Astrocyte (in vitro differentiated cells and primary cell): ENCODE results near the gene DLGAP4. TPM values are rescaled to one million over a fixed set of nuclear protein-coding genes. Genes with fewer than 3 reads are reported as not detected.

Experiments used
- DNase-seq: peaks from one replicate; pipeline ENCODE4 v3.0.0-alpha.2; 2010; ENCODE audit warnings: low read depth
- FAIRE-seq: peaks from 2 replicates; lab custom pipeline; 2011; peaks lifted over from hg19 to GRCh38; lab: Jason Lieb, UNC
- H2AFZ ChIP-seq: 2 replicates; pipeline ENCODE4 v1.6.0; 2012; ENCODE audit warnings: low read depth, low read length, inconsistent platforms
- H3K27ac ChIP-seq: 2 replicates; pipeline ENCODE4 v1.5.1; 2011; ENCODE audit warnings: low read depth, low read length, inconsistent platforms
- H3K27me3 ChIP-seq: 2 replicates; pipeline ENCODE4 v1.6.0; 2011; ENCODE audit warnings: low read length, inconsistent platforms; ENCODE audit not compliant: insufficient read depth
- H3K36me3 ChIP-seq: 2 replicates; pipeline ENCODE4 v1.5.1; 2011; ENCODE audit warnings: low read length, inconsistent platforms; ENCODE audit not compliant: insufficient read depth
- H3K4me1 ChIP-seq: 2 replicates; pipeline ENCODE4 v1.5.1; 2011; ENCODE audit warnings: low read length, inconsistent platforms; ENCODE audit not compliant: insufficient read depth
- H3K4me2 ChIP-seq: 2 replicates; pipeline ENCODE4 v1.6.0; 2012; ENCODE audit warnings: low read length, inconsistent platforms
- H3K4me3 ChIP-seq: 2 replicates; pipeline ENCODE4 v1.5.1; 2011; ENCODE audit warnings: low read depth, mild to moderate bottlenecking, low read length, inconsistent platforms; ENCODE audit not compliant: insufficient read depth
- H3K79me2 ChIP-seq: 2 replicates; pipeline ENCODE4 v1.6.0; 2012; ENCODE audit warnings: mild to moderate bottlenecking, low read length, inconsistent platforms; ENCODE audit not compliant: insufficient read depth
- H3K9ac ChIP-seq: 2 replicates; pipeline ENCODE4 v1.6.0; 2012; ENCODE audit warnings: mild to moderate bottlenecking, low read length, inconsistent platforms
- H3K9me3 ChIP-seq: 2 replicates; pipeline ENCODE4 v1.5.1; 2012; ENCODE audit warnings: low read depth, mild to moderate bottlenecking, low read length, inconsistent platforms; ENCODE audit not compliant: insufficient read depth
- H4K20me1 ChIP-seq: 2 replicates; pipeline ENCODE4 v1.6.0; 2012; ENCODE audit warnings: low read length, inconsistent platforms; ENCODE audit not compliant: insufficient read depth
- H3K27ac Mint-ChIP-seq: one replicate; pipeline ENCODE4 v1.8.0; 2021; ENCODE audit warnings: mild to moderate bottlenecking, mixed read lengths; ENCODE audit not compliant: unreplicated experiment
- H3K27me3 Mint-ChIP-seq: one replicate; pipeline ENCODE4 v1.8.0; 2021; ENCODE audit warnings: low read depth, mixed read lengths; ENCODE audit not compliant: unreplicated experiment
- H3K36me3 Mint-ChIP-seq: one replicate; pipeline ENCODE4 v1.8.0; 2021; ENCODE audit warnings: low read depth, mixed read lengths; ENCODE audit not compliant: unreplicated experiment
- H3K4me1 Mint-ChIP-seq: one replicate; pipeline ENCODE4 v1.8.0; 2021; ENCODE audit warnings: low read depth, mixed read lengths; ENCODE audit not compliant: unreplicated experiment
- H3K4me3 Mint-ChIP-seq: one replicate; pipeline ENCODE4 v1.8.0; 2021; ENCODE audit warnings: mild to moderate bottlenecking, moderate library complexity, mixed read lengths; ENCODE audit not compliant: unreplicated experiment
- H3K9me3 Mint-ChIP-seq: one replicate; pipeline ENCODE4 v1.8.0; 2021; ENCODE audit warnings: mild to moderate bottlenecking, mixed read lengths; ENCODE audit not compliant: unreplicated experiment
- CTCF ChIP-seq: IDR thresholded peaks from 2 replicates; pipeline ENCODE4 v1.5.1; 2011; ENCODE audit warnings: low read depth, mild to moderate bottlenecking, inconsistent platforms, low read length, moderate library complexity; ENCODE audit not compliant: insufficient read depth
- EZH2 ChIP-seq: IDR thresholded peaks from 2 replicates; pipeline ENCODE4 v1.6.1; 2012; ENCODE audit warnings: mild to moderate bottlenecking, low read length, inconsistent platforms; ENCODE audit not compliant: insufficient read depth
- total RNA-seq: library from RNA; stranded (reverse); gene quantifications from 2 replicates; pipeline ENCODE4 v1.2.1, GENCODE V29; 2021

DLGAP4 gene
- total RNA-seq, 1 donor from 2014 or later = 135 TPM

- DNase-seq (no peak), FAIRE-seq (no peak)
- Mint-ChIP-seq H3K36me3 (peaks cover 19% of the 10 kb centered on the region), H3K4me1 (peaks cover 53% of the 10 kb centered on the region), H3K9me3 (no peaks in the 10 kb centered on the region), H3K27me3 (no peaks in the 10 kb centered on the region), H3K27ac (peak overlapping the region; percentile 77), H3K4me3 (no peak overlapping the region)
- Histone ChIP-seq H3K4me1 (peaks cover 51% of the 10 kb centered on the region), H3K9ac (peak overlapping the region; percentile 38), H3K9me3 (no peaks in the 10 kb centered on the region), H3K4me2 (peak overlapping the region; percentile 45), H3K36me3 (peaks cover 10% of the 10 kb centered on the region), H4K20me1 (peaks cover 98% of the 10 kb centered on the region), H3K79me2 (peaks cover 98% of the 10 kb centered on the region), H3K27me3 (no peaks in the 10 kb centered on the region), H2AFZ (no peak overlapping the region), H3K4me3 (no peak overlapping the region), H3K27ac (peak overlapping the region; percentile 31)
- TF ChIP-seq EZH2 (no peak), CTCF (no peak)
Measured at GRCh38 chr20:36491901-36492617, 185.9 kb downstream of the DLGAP4 start.

- Histone ChIP-seq H3K4me2 (peak overlapping the region; percentile 17), H3K27ac (peak overlapping the region; percentile 47), H2AFZ (no peak overlapping the region), H3K9ac (peak overlapping the region; percentile 53), H3K36me3 (peaks cover 21% of the 10 kb centered on the region), H4K20me1 (peaks cover 99% of the 10 kb centered on the region), H3K4me3 (no peak overlapping the region), H3K79me2 (peaks cover 98% of the 10 kb centered on the region), H3K27me3 (no peaks in the 10 kb centered on the region), H3K9me3 (no peaks in the 10 kb centered on the region), H3K4me1 (peaks cover 62% of the 10 kb centered on the region)
- peaks cover 22% of the 10 kb centered on the region for H3K36me3 Mint-ChIP-seq
- peaks cover 53% of the 10 kb centered on the region for H3K4me1 Mint-ChIP-seq
- H3K27me3 Mint-ChIP-seq = no peaks in the 10 kb centered on the region
- FAIRE-seq (no peak), DNase-seq (no peak)
- no peaks in the 10 kb centered on the region for H3K9me3 Mint-ChIP-seq
- peak overlapping the region; percentile 12 for H3K4me3 Mint-ChIP-seq
- H3K27ac Mint-ChIP-seq = no peak overlapping the region
- TF ChIP-seq EZH2 = no peak
- TF ChIP-seq CTCF = no peak
Measured at GRCh38 chr20:36493051-36493800, 187.1 kb downstream of the DLGAP4 start.

GRCh38 chr20:36493801-36494114 lies 187.6 kb downstream of the DLGAP4 start:
- FAIRE-seq = no peak
- Histone ChIP-seq H3K27me3 (no peaks in the 10 kb centered on the region), H3K36me3 (peaks cover 26% of the 10 kb centered on the region), H3K79me2 (peaks cover 98% of the 10 kb centered on the region), H4K20me1 (peaks cover 99% of the 10 kb centered on the region), H3K9me3 (no peaks in the 10 kb centered on the region), H3K9ac (peak overlapping the region; percentile 6), H3K4me2 (peak overlapping the region; percentile 17), H2AFZ (no peak overlapping the region), H3K4me3 (no peak overlapping the region), H3K4me1 (peaks cover 68% of the 10 kb centered on the region), H3K27ac (peak overlapping the region; percentile 32)
- H3K4me1 Mint-ChIP-seq = peaks cover 56% of the 10 kb centered on the region
- peak; percentile 91 for DNase-seq
- no peaks in the 10 kb centered on the region for H3K9me3 Mint-ChIP-seq
- peak overlapping the region; percentile 69 for H3K27ac Mint-ChIP-seq
- peaks cover 27% of the 10 kb centered on the region for H3K36me3 Mint-ChIP-seq
- H3K4me3 Mint-ChIP-seq = peak overlapping the region; percentile 67
- TF ChIP-seq CTCF (no peak), EZH2 (no peak)
- no peaks in the 10 kb centered on the region for H3K27me3 Mint-ChIP-seq
